Activated CD8-positive, alpha-beta memory T cell treated with anti-CD3 and anti-CD28 coated beads, Interleukin-2, amount 10 ng/mL, durations not matched to agents 7 days and 5 days (primary cell): ENCODE measurements around the gene SFMBT2. TPM values are rescaled to one million over a fixed set of nuclear protein-coding genes. Genes with fewer than 3 reads are reported as not detected.

Experiments
- ATAC-seq: fragments of 150-1000 bp; cut with Tn5 transposase; one replicate; pipeline ENCODE4 v1.10.0; 2021; ENCODE audit warnings: moderate library complexity
- CTCF ChIA-PET: fragments of 350-600 bp; sonication (Branson Sonifier 250); formaldehyde crosslinking; loops from one replicate; lab custom pipeline; 2021; ENCODE audit warnings: antibody characterized with exemption; lab: Charles Lee
- DNase-seq: peaks from one replicate; pipeline ENCODE4 v3.0.0-alpha.2; 2020
- H3K27ac Mint-ChIP-seq: one replicate; pipeline ENCODE4 v1.8.0; 2021; ENCODE audit warnings: mild to moderate bottlenecking, mixed read lengths
- H3K27me3 Mint-ChIP-seq: one replicate; pipeline ENCODE4 v1.8.0; 2021; ENCODE audit warnings: mixed read lengths
- H3K36me3 Mint-ChIP-seq: one replicate; pipeline ENCODE4 v1.8.0; 2021; ENCODE audit warnings: mild to moderate bottlenecking, mixed read lengths
- H3K4me1 Mint-ChIP-seq: one replicate; pipeline ENCODE4 v1.8.0; 2021; ENCODE audit warnings: mixed read lengths
- H3K4me3 Mint-ChIP-seq: one replicate; pipeline ENCODE4 v1.8.0; 2021; ENCODE audit warnings: mild to moderate bottlenecking, moderate library complexity, mixed read lengths
- H3K9me3 Mint-ChIP-seq: one replicate; pipeline ENCODE4 v1.8.0; 2022; ENCODE audit warnings: low read depth, mixed read lengths
- total RNA-seq, 2 experiments: library from RNA; stranded (reverse); gene quantifications; one replicate each; pipeline ENCODE4 v1.2.3, GENCODE V29; 2021

The SFMBT2 gene
- total RNA-seq, 2 experiments from 2014 or later = 49.5 to 69.0 TPM

- Mint-ChIP-seq H3K27me3 (peaks cover 21% of the 10 kb centered on the region), H3K4me1 (peaks cover 44% of the 10 kb centered on the region), H3K36me3 (peaks cover 3% of the 10 kb centered on the region), H3K9me3 (no peaks in the 10 kb centered on the region), H3K27ac (peak overlapping the region; percentile 71), H3K4me3 (no peak overlapping the region)
- CTCF ChIA-PET = interaction anchor here (1.0 to 7.1 kb wide), 12 partner anchors 30 to 750 kb away, joined by 3 to 80 read pairs (median 4); no protein-coding TSS in a partner anchor
- DNase-seq = no peak
- peak; percentile 52 for ATAC-seq
Observed at GRCh38 chr10:7417807-7418206, 7.0 kb upstream of the SFMBT2 start.

GRCh38 chr10:7417103-7417623 lies 6.3 kb upstream of the SFMBT2 start:
- H3K4me1 Mint-ChIP-seq = peaks cover 50% of the 10 kb centered on the region
- H3K27me3 Mint-ChIP-seq = peaks cover 27% of the 10 kb centered on the region
- H3K27ac Mint-ChIP-seq = peak overlapping the region; percentile 71
- H3K36me3 Mint-ChIP-seq = peaks cover 3% of the 10 kb centered on the region
- CTCF ChIA-PET = interaction anchor here (0.8 to 7.1 kb wide), 17 partner anchors 31 to 750 kb away, joined by 3 to 80 read pairs (median 4); no protein-coding TSS in a partner anchor
- DNase-seq (no peak), ATAC-seq (peak; percentile 63)
- H3K9me3 Mint-ChIP-seq = no peaks in the 10 kb centered on the region
- no peak overlapping the region for H3K4me3 Mint-ChIP-seq

- H3K4me3 Mint-ChIP-seq = no peak overlapping the region
- ATAC-seq = no peak
- no peaks in the 10 kb centered on the region for H3K9me3 Mint-ChIP-seq
- no peak overlapping the region for H3K27ac Mint-ChIP-seq
- H3K36me3 Mint-ChIP-seq = peaks cover 4% of the 10 kb centered on the region
- CTCF ChIA-PET = interaction anchor here (7.1 kb wide), 1 partner anchor 497 kb away, joined by 80 read pairs; no protein-coding TSS in a partner anchor
- H3K27me3 Mint-ChIP-seq = peaks cover 33% of the 10 kb centered on the region
- H3K4me1 Mint-ChIP-seq = peaks cover 53% of the 10 kb centered on the region
- no peak for DNase-seq
Observed at GRCh38 chr10:7414766-7415165, 3.9 kb upstream of the SFMBT2 start.

- peaks cover 33% of the 10 kb centered on the region for H3K27me3 Mint-ChIP-seq
- no peak overlapping the region for H3K27ac Mint-ChIP-seq
- no peak for ATAC-seq
- no peaks in the 10 kb centered on the region for H3K9me3 Mint-ChIP-seq
- CTCF ChIA-PET = interaction anchor here (1.3 to 7.3 kb wide), 3 partner anchors 71 to 493 kb away, joined by 3 to 82 read pairs (median 3); no protein-coding TSS in a partner anchor
- no peak overlapping the region for H3K4me3 Mint-ChIP-seq
- peaks cover 48% of the 10 kb centered on the region for H3K4me1 Mint-ChIP-seq
- DNase-seq = no peak
- peaks cover 6% of the 10 kb centered on the region for H3K36me3 Mint-ChIP-seq
Observed at GRCh38 chr10:7412928-7413282, 2.1 kb upstream of the SFMBT2 start.

- ATAC-seq (no peak), DNase-seq (peak; percentile 51)
- CTCF ChIA-PET = interaction anchor here (0.9 to 7.3 kb wide), 14 partner anchors 11 to 742 kb away, joined by 3 to 82 read pairs (median 4); no protein-coding TSS in a partner anchor
- H3K36me3 Mint-ChIP-seq = peaks cover 4% of the 10 kb centered on the region
- H3K27me3 Mint-ChIP-seq = peaks cover 33% of the 10 kb centered on the region
- no peak overlapping the region for H3K27ac Mint-ChIP-seq
- no peaks in the 10 kb centered on the region for H3K9me3 Mint-ChIP-seq
- peaks cover 48% of the 10 kb centered on the region for H3K4me1 Mint-ChIP-seq
- H3K4me3 Mint-ChIP-seq = peak overlapping the region; percentile 30
Observed at GRCh38 chr10:7412237-7412927, 1.5 kb upstream of the SFMBT2 start.

- Mint-ChIP-seq H3K9me3 (no peaks in the 10 kb centered on the region), H3K27ac (peak overlapping the region; percentile 85), H3K36me3 (peaks cover 6% of the 10 kb centered on the region), H3K4me1 (peaks cover 50% of the 10 kb centered on the region), H3K4me3 (peak overlapping the region; percentile 94), H3K27me3 (peaks cover 33% of the 10 kb centered on the region)
- ATAC-seq (no peak), DNase-seq (peak; percentile 48)
- CTCF ChIA-PET = interaction anchor here (0.9 to 7.3 kb wide), 20 partner anchors 9 to 742 kb away, joined by 3 to 82 read pairs (median 3); no protein-coding TSS in a partner anchor
Observed at GRCh38 chr10:7411671-7412128, 866 bp upstream of the SFMBT2 start.

GRCh38 chr10:7410301-7410861 lies 453 bp downstream of the SFMBT2 start:
- peaks cover 55% of the 10 kb centered on the region for H3K4me1 Mint-ChIP-seq
- H3K27me3 Mint-ChIP-seq = peaks cover 33% of the 10 kb centered on the region
- DNase-seq = peak; percentile 51
- no peaks in the 10 kb centered on the region for H3K9me3 Mint-ChIP-seq
- peak overlapping the region; percentile 94 for H3K4me3 Mint-ChIP-seq
- ATAC-seq = no peak
- H3K36me3 Mint-ChIP-seq = peaks cover 11% of the 10 kb centered on the region
- H3K27ac Mint-ChIP-seq = peak overlapping the region; percentile 90
- CTCF ChIA-PET = interaction anchor here (0.6 to 7.3 kb wide), 25 partner anchors 10 to 1520 kb away, joined by 3 to 82 read pairs (median 3); partner anchors contain the start of gene FBH1

- peak; percentile 60 for DNase-seq
- Mint-ChIP-seq H3K27ac (peak overlapping the region; percentile 90), H3K4me1 (peaks cover 58% of the 10 kb centered on the region), H3K27me3 (peaks cover 27% of the 10 kb centered on the region), H3K9me3 (no peaks in the 10 kb centered on the region), H3K4me3 (peak overlapping the region; percentile 94), H3K36me3 (peaks cover 18% of the 10 kb centered on the region)
- ATAC-seq = peak; percentile 0
- CTCF ChIA-PET = interaction anchor here (0.7 to 7.3 kb wide), 14 partner anchors 12 to 566 kb away, joined by 3 to 82 read pairs (median 4); no protein-coding TSS in a partner anchor
Observed at GRCh38 chr10:7409732-7410168, 1.1 kb downstream of the SFMBT2 start.

GRCh38 chr10:7409045-7409731 lies 1.6 kb downstream of the SFMBT2 start:
- Mint-ChIP-seq H3K27me3 (peaks cover 23% of the 10 kb centered on the region), H3K4me3 (peak overlapping the region; percentile 94), H3K27ac (peak overlapping the region; percentile 90), H3K4me1 (peaks cover 63% of the 10 kb centered on the region), H3K9me3 (no peaks in the 10 kb centered on the region), H3K36me3 (peaks cover 23% of the 10 kb centered on the region)
- ATAC-seq (peak; percentile 41), DNase-seq (peak; percentile 75)
- CTCF ChIA-PET = interaction anchor here (0.7 to 7.3 kb wide), 14 partner anchors 39 to 489 kb away, joined by 3 to 82 read pairs (median 4); no protein-coding TSS in a partner anchor

- DNase-seq (peak; percentile 63), ATAC-seq (peak; percentile 28)
- CTCF ChIA-PET = interaction anchor here (0.8 to 7.3 kb wide), 8 partner anchors 11 to 488 kb away, joined by 3 to 82 read pairs (median 6); no protein-coding TSS in a partner anchor
- H3K4me3 Mint-ChIP-seq = peak overlapping the region; percentile 94
- H3K27me3 Mint-ChIP-seq = peaks cover 17% of the 10 kb centered on the region
- H3K36me3 Mint-ChIP-seq = peaks cover 25% of the 10 kb centered on the region
- peak overlapping the region; percentile 90 for H3K27ac Mint-ChIP-seq
- no peaks in the 10 kb centered on the region for H3K9me3 Mint-ChIP-seq
- peaks cover 61% of the 10 kb centered on the region for H3K4me1 Mint-ChIP-seq
Observed at GRCh38 chr10:7408291-7409044, 2.4 kb downstream of the SFMBT2 start.

GRCh38 chr10:7407368-7408290 lies 3.2 kb downstream of the SFMBT2 start:
- H3K36me3 Mint-ChIP-seq = peaks cover 30% of the 10 kb centered on the region
- peak overlapping the region; percentile 94 for H3K4me3 Mint-ChIP-seq
- peaks cover 10% of the 10 kb centered on the region for H3K27me3 Mint-ChIP-seq
- peaks cover 57% of the 10 kb centered on the region for H3K4me1 Mint-ChIP-seq
- ATAC-seq (no peak), DNase-seq (peak; percentile 57)
- no peak overlapping the region for H3K27ac Mint-ChIP-seq
- CTCF ChIA-PET = interaction anchor here (0.8 to 7.3 kb wide), 7 partner anchors 10 to 487 kb away, joined by 3 to 82 read pairs (median 7); no protein-coding TSS in a partner anchor
- no peaks in the 10 kb centered on the region for H3K9me3 Mint-ChIP-seq
